GM21447 (cell line): ENCODE data around the gene MYO1E.

ENCODE experiments used
- ATAC-seq: cut with Tn5 transposase; IDR thresholded peaks from one replicate; pipeline ENCODE4 v1.9.1; 2021; ENCODE audit not compliant: unreplicated experiment

The MYO1E gene

DNA sequence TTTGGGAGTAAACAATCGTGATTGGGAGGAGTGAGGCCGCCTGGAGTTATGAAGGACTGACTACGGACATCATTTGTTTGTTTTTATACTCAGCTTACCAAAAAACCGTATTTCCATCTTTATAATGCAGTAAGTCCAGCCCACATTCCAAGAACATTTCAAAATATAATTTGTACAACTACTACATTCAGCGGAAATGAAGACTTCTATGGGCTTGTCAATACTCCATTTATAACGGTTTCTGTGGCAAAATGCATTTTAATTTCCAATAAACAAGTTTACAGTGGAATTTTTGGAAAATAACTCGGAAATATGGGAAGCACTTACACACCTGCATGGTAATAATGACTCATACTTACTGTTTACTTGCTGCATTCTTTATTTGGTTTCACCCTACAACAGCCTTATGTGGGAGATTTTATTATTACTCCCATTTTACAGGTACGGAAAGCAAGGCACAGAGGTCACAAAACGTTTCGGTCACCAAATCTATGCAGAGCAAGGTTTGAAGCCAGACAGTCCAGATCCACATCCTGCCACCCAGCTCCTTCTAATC, 103.7 kb downstream of the MYO1E start:
- ATAC-seq = no peak

DNA sequence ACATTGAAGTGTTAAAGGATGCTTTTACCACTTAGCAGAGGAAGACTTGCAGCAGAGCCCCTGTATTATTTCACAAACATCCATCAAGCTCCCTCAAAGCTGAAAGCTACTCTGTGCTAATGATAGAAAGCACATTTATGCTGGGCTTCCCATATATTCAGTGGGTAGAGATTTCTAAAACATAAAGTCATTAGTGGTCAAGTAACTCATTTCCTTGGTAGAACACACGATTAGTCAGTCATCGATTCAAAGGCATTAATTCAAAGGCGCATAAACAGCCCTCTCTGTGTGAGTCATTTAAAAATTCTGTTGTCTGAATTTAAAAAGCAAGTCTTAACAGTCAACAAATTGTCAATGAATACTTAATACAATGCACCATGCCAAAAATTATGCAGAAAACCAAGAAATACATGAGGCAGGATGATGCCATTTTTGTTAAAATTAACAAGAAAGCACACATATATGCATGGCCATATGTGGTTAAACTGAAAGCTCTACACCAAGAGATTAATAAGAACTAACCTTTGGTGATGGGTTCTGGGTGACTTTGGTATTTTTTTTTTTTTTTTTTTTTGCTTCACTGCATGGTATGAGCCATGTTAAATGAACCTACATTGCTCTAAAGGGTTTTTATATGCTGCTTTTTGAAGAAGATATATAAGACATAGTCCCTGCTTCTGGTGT, 104.4 kb downstream of the MYO1E start:
- ATAC-seq = no peak

DNA sequence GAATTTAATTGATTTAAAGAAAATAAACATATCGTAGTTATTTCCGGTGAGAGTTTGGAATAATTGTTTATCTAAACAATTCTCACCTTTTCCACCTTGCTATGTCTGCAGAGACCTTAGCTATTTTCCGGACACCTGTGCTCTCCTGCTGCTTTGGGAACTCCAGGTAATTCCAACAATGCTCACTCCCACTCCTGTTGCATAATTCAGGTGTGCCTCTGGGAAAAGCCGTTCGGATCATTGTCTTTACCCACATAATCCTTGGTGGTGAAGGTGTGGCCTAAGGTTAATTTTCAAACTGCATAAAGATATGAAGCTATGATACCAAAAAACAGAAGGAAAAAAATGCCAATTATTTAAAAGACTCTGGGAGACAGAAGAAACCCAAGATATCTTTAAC, 106.6 kb downstream of the MYO1E start:
- no peak for ATAC-seq

DNA sequence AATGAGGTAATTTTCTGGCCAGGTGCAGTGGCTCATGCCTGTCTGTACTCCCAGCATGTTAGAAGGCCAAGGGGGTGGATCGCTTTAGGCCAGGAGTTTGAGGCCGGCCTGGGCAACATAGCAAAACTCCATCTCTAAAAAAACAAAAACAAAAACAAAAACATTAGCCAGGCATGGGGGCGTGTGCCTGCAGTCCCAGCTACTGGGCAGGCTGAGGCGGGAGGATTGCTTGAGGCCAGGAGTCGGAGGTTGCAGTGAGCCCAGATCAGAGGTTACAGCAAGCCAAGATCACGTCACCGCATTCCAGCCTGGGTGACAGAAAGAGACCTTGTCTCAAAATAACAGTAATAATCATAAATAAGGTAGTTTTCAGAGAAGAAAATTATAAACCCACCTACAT, 110.4 kb downstream of the MYO1E start:
- ATAC-seq = no peak

DNA sequence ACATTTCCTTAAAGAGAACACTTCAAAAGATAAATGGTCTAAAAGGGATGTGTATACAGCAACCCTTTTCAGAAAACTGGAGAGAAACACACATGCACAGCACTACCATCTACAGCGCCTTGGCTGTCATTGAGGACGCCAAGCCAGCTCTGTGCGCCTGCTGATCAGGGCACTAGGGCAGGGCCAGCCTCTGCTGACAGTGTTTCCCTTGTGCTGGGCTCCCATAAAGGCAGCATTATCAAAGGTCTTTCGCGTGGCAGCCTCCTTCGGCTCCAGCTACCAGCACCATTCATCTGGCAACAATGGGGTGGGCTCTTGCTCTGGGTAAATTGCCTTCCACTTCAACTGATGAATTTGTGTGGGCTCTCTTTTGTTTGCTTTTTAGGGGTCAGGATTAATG, 112.6 kb downstream of the MYO1E start:
- ATAC-seq = no peak

DNA sequence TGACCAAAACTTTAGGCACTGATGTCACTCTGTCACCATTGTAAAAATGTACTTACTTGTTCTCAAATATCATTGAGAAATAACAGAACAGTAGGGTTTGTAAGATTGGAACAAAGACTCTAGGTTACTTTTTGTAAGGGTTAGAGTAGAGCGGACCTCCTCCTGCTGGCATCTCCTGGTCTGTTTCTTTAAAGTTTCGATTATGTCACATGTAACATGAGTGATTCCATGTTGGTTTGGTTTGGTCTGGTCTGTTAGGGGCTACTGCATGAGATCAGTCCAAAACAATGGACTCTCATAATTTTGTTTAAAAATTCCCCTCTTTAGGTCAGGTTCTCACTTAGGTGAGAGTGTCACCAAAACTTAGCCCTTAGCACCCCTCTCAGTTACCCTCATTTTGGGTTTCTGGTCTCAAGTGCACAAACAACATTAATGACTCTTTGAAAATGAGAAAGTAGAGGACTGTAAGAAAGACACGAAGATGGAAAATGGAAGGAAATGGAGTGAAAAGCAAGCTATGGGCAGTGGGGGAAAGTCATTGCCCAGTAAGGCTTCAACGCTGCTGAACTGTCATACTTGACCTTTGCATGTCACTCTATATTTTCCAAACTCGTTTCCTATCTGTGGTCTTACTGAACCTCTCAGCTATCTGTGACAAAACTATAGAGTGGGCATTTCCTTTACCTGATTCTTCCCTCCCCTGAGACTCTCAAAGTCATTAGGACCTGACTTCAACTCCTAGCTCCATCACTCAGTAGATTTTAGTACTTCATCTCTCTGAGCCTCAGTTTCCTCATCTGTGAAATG, 113.3 kb downstream of the MYO1E start:
- no peak for ATAC-seq

DNA sequence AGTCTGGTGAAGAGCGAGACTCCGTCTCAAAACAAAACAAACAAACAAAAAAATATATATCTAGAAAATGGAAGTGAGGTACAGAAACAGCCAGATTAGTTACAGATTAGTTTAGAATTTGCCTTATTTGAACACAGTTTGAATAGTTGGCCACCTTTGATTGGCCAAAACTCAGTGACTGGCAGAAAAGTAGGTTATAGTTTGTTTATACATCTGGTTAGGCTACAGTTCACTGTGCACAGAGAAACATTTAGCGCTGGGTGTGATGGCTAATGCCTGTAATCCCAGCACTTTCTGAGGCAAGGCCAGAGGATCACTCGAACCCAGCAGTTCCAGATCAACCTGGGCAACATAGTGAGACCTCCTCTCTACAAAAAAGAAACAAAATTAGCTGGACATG, 114.4 kb downstream of the MYO1E start:
- ATAC-seq = no peak

DNA sequence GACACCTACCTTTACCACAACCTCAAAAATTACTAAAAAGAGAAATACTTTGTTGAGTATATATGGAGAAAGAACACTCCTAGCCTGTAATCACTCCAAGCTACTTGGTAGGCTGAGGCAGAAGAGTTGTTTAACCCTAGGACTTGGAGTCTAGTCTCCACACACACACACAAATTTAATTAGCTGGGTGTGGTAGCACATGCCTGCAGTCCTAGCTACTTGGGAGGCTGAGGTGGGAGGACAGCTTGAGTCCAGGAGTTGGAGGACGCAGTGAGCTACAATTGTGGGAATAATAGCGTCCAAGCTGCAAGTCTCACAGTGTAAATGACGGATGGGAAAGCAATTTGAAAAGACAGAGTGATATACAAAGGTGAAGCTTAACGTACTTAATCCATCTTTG, 115.5 kb downstream of the MYO1E start:
- no peak for ATAC-seq

DNA sequence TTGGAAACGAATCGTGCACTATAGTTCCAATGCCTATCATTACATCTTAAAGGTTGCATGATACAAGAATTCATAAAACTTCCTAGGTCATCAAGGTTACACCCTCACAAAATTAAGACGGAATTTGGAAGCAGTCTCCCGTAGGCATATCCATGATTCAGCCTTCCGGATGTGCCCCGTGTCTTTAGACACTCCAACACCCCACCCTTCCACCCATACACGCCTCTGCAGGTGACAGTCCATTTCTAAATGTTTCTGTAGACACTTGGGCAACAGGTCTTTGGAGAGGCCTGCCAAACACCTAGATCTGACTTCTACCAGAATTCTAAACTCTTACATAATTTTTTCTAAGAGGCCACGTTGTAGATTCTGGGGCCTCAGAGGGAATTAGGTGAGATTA, 116.2 kb downstream of the MYO1E start:
- ATAC-seq = no peak

DNA sequence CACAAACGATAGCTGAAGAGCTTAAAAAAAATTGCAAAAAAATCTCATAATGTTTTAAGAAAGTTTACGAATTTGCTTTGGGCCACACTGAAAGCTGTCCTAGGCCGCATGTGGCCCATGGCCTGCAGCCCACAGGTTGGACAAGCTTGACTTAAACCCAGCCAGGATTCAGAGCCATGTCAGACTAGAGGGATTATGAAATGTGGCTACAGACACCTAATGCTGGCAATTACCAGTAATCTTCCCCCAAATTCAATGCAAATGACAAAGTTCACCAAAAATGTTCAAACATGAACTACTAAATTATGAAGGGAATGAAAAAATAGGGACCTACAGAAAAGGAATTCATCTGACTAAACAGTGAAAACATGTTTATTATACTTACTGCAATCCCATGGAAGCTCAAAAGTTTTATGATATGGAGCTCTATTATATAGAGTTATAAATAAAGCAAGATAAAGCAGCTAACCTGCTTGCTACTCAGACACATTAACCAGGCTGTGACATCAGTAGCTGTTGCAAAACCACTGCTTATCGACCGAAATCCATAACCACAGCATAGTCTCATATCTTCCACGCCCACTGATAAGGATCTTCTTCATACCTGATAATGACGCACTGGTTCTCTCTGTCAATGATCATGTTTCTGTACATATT, 116.9 kb downstream of the MYO1E start:
- ATAC-seq = no peak

DNA sequence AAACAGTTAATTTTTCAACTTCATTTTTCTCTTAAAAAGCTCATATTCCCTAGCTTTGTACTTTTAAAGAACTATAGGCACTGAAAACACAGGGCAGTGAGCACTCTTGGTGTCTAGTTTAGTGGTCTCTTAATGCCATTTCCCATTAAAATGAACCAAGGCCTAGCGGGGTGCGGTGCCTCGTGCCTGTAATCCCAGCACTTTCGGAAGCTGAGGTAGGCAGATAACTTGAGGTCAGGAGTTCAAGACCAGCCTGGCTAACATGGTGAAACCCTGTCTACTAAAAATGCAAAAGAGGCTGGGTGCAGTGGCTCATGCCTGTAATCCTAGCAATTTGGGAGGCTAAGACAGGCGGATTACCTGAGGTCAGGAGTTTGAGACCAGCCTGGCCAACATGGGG, 120.5 kb downstream of the MYO1E start:
- ATAC-seq = no peak

DNA sequence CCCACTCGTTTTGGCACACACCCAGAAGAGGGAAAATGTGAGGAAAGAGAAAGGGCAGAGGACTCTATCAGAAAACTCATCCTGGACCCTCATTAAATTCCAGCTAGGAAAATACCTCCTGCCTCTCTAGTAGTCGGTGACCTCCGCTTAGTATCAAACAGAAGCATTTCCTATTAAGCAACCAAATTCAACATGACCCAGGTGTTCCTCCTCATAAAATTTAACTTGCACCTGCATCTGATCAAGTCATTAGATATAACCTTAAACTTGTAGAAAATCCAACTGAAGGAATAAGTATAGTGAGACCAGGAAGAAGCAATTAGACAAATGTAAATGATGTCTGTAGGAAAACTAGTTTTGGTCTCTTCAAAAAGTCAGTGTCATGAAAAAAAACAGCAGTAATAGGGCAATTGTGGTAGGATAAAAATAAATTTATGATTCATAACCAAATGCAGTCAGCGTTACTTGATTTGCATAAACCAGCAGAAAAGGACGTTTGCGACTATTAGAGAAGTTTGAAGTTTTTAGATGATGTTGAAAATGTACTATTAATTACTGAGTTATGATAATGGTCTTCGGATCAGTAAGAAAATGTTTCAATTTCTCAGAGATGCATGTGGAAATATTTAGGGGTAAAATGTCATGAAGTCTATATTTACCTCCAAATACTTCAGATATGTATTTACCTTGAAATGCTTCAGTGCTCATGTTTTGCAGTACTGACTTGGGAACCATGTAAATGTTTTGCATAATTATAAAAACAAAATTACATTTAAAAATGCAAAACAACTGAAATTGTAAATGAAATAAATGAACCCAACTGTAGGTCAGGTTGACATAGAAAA, 121.4 kb downstream of the MYO1E start:
- peak; percentile 51 for ATAC-seq

DNA sequence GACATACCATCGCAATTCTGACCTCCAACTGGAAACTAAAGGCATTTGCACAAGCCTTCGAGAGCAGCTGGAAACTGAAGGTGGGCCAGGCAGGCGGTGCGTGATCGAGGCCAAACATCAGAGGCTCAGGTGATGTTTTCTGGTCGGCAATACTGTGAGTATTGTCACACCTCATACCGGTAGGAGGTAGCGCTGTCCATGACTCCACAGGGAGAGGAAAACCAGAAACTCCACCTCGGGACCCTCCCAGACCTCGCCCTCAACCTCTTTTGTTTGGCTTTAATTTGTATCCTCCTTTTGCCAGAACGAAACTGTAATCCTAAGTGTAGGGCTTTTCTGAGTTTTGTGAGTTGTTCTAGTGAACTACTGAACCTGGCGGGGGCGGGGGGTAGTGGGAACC, 122.4 kb downstream of the MYO1E start:
- ATAC-seq = no peak

DNA sequence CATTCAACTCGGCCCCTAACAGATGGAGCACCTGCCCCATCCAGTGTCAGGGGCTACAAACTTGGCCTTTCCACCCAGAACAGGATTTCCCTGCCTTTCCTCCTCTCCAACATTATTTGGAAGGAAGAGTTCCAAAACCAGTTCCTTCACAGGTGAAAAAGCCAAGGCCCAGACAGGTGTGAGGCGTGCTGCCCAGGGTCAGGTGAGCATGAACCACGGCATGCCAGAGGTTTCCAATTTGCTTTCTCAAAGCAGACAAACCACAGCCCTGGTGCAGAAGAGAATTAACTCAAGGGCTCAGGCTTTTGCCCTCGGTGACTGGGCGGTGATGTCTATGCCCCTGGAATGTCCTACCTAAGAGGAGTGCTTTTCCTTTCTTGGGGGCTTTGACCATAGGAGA, 122.9 kb downstream of the MYO1E start:
- no peak for ATAC-seq

DNA sequence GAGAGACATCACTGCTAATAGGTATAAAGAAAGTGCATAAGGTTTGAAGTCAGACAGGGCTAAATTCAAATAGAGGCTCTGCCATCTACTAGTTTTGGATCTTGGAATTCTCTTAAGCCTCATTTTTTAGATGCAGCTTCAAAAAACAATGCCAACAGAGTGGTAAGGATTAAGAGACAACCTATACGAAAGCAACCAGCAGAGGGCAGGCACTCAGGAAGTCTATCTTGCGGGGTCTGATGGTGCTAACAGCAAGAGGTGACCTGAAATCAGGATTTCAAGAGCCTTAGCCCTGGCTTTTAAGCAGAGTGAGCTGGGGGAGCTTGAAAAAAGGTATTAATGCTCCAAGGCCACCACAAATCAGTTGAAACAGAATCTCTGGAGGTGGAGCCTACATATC, 125.3 kb downstream of the MYO1E start:
- ATAC-seq = no peak

DNA sequence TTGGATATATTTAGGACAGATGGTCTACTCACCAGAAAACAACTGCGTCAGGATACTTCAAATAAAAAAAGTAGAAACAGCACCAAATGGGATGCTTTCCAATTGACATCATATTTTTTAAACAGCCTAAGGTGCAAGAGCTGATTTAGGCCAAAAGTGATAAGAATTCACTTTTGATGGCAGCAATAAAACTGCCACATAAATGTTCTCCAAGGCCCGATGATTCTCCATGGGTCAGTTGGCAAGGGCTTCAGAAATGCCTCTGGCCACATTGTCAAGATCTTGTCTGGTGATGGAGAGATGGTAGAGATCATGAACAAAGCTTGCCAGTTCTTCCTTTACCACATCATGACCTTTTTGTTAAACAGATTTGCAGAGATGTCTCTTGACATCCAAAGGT, 127.1 kb downstream of the MYO1E start:
- no peak for ATAC-seq

DNA sequence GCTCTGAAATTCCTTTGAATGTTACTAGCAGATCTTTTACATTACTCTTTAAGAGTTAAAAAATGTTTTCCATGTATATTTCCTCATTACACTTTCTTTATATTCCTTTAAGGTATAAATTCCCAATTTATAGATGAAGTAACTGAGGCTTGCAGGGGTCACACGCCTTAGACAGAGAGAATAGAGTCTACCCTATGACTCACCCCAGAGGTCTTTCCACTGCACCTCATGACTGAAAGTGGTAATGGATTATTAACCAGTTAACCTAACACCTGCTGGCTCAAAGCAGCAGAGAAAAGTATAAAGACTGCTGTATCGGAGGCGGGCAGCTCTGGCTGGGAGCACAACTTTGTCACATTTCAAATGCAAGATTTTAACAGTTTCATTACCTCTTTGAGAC, 128.3 kb downstream of the MYO1E start:
- ATAC-seq = peak; percentile 91

DNA sequence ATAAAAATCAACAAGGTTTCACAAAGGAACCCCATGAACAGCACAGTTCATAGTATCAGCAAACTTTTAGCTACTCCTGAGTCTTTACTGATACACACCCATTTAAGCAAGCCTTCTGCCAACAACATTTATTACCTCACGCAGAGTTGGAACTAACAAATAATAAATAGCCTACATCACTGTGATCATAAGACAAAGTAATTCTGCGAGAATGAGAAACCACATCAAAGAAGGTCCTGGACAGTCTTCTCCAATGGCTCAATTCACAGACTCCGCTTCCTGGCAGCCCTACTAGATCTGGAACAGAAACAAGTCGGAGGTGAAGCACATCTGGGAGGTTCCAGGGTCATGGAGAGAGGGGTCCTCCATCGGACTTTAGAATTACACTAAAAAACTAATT, 129.0 kb downstream of the MYO1E start:
- ATAC-seq = no peak

DNA sequence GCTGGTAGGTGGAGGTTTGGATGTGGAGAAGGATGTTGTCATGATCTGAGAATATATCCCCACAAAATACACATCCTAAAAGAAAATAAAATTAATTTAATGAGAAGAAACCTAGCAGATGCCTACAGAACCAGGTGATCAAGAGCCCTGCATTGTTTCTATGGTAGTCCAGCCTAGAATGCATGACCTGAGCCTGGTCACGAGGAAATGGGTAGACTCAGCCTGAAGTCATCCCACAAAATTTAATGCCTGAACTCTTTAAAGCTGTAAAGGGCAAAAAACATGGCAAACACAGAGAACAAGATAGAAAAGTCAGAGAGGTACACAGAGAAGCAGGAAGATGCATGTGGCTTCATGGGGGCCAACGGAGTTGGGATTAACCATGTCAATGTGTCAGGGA, 130.0 kb downstream of the MYO1E start:
- ATAC-seq = no peak

DNA sequence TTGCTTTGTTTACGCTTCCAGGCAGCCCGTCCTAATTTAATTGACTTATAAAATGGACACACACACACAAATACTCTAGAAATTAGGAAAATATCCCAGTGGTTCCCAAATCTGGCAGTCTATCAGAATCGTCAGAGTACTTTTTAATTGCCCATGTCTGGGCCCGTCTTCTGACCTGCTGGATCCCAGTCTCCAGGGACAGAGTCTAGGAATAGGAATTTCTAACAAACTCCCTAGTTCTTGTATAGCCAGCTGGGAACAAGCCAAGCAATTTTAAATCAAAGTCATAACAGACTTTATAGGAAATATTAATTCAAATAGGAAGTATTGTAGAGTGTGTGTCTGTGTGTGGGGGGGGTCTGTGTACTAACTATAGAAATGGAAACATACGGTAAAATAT, 132.6 kb downstream of the MYO1E start:
- no peak for ATAC-seq

DNA sequence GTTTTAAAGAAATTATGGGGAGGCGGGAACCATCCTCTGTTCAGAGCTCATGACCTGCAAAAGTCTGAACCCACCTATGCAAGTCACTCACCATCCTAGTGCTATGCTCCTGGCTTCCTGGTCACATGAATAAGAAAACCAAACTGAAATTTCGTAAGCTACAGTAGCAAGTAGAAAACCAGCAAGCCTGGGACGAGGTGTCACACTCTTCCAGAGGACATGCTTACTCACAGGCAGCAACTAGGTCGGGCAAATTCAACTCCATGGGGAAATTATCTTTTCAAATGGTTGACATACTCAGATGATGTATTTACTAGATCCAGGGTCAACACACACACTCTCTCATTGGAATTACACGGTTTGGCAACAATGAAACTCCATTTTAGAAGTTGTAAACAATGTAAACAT, 134.7 kb downstream of the MYO1E start:
- ATAC-seq = peak; percentile 69
